HL-60 (cell line): ENCODE results near the gene SIGLEC14.

Experiments used
- DNase-seq, 2 experiments: peaks; one replicate each; pipeline ENCODE4 v3.0.0-alpha.2; 2010 to 2020; ENCODE audit warnings: low read depth in 1 of 2, low spot score in 1 of 2
- H3K27ac ChIP-seq: fragments of 250-450 bp; sonication (Bioruptor Pico); replicated peaks from 2 replicates; pipeline ENCODE4 v1.5.1; 2020; ENCODE audit warnings: mild to moderate bottlenecking, moderate library complexity
- H3K27me3 ChIP-seq: fragments of 250-450 bp; sonication (Bioruptor Pico); 2 replicates; pipeline ENCODE4 v1.5.1; 2021; ENCODE audit warnings: mild to moderate bottlenecking, moderate library complexity; ENCODE audit not compliant: insufficient read depth, poor library complexity, severe bottlenecking
- H3K4me3 ChIP-seq: replicated peaks from 2 replicates; pipeline ENCODE4 v1.5.1; 2011; ENCODE audit warnings: mild to moderate bottlenecking, control low read depth, low read length; ENCODE audit not compliant: insufficient read depth
- CTCF ChIP-seq: IDR thresholded peaks from one replicate; pipeline ENCODE4 v1.5.1; 2011; ENCODE audit warnings: low read length, control low read depth, inconsistent platforms; ENCODE audit not compliant: insufficient read depth
- GABPA ChIP-seq: IDR thresholded peaks from 2 replicates; pipeline ENCODE4 v1.6.1; 2012; ENCODE audit warnings: low read depth
- POLR2AphosphoS5 ChIP-seq: IDR thresholded peaks from 2 replicates; pipeline ENCODE4 v1.6.1; 2012; ENCODE audit warnings: low read depth
- SPI1 ChIP-seq: IDR thresholded peaks from 2 replicates; pipeline ENCODE4 v1.6.1; 2012; ENCODE audit warnings: low read depth, mild to moderate bottlenecking, borderline replicate concordance
- TF ChIP-seq, protein P1 (sequence below): IDR thresholded peaks from 2 replicates; pipeline ENCODE4 v1.6.1; 2012; ENCODE audit warnings: low read depth; ENCODE audit not compliant: insufficient replicate concordance

Gene SIGLEC14

GRCh38 chr19:51668216-51668615, 21.6 kb upstream of the SIGLEC14 start:
- Histone ChIP-seq H3K27me3 (no peaks in the 10 kb centered on the region), H3K27ac (no peak overlapping the region), H3K4me3 (no peak overlapping the region)
- DNase-seq: no peak
- TF ChIP-seq GABPA (no peak), SPI1 (0 out of 2 replicates have a peak, but pooled peaks have one; percentile 26)

GRCh38 chr19:51664997-51665396, 18.4 kb upstream of the SIGLEC14 start:
- no peak for DNase-seq
- Histone ChIP-seq H3K27ac (no peak overlapping the region), H3K4me3 (no peak overlapping the region), H3K27me3 (no peaks in the 10 kb centered on the region)
- TF ChIP-seq POLR2AphosphoS5: no peak

DNA sequence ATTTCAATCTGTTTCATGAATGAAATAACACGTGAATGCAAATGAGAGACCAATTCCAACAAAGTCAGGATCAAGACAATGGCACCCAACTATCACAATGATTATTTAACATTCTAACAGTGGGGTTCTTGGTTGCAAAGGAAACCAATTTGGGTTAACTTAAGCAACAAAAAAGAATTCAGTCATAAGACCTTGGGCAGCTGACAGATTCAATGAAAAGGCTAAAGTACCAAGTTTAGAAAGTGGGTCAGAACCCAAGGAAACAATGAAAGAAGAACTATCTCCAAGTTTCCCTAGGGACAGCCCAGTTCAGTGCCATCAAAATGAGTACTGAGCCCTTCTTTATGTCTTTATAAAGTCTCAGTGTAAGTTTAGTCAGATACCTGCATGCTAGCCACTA, 17.5 kb upstream of the SIGLEC14 start:
- Histone ChIP-seq H3K27ac (no peak overlapping the region), H3K27me3 (no peaks in the 10 kb centered on the region), H3K4me3 (no peak overlapping the region)
- TF ChIP-seq CTCF (no peak), SPI1 (no peak), POLR2AphosphoS5 (no peak), GABPA (no peak)
- TF ChIP-seq, protein P1, sequence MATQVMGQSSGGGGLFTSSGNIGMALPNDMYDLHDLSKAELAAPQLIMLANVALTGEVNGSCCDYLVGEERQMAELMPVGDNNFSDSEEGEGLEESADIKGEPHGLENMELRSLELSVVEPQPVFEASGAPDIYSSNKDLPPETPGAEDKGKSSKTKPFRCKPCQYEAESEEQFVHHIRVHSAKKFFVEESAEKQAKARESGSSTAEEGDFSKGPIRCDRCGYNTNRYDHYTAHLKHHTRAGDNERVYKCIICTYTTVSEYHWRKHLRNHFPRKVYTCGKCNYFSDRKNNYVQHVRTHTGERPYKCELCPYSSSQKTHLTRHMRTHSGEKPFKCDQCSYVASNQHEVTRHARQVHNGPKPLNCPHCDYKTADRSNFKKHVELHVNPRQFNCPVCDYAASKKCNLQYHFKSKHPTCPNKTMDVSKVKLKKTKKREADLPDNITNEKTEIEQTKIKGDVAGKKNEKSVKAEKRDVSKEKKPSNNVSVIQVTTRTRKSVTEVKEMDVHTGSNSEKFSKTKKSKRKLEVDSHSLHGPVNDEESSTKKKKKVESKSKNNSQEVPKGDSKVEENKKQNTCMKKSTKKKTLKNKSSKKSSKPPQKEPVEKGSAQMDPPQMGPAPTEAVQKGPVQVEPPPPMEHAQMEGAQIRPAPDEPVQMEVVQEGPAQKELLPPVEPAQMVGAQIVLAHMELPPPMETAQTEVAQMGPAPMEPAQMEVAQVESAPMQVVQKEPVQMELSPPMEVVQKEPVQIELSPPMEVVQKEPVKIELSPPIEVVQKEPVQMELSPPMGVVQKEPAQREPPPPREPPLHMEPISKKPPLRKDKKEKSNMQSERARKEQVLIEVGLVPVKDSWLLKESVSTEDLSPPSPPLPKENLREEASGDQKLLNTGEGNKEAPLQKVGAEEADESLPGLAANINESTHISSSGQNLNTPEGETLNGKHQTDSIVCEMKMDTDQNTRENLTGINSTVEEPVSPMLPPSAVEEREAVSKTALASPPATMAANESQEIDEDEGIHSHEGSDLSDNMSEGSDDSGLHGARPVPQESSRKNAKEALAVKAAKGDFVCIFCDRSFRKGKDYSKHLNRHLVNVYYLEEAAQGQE: no peak
- DNase-seq: no peak

DNA sequence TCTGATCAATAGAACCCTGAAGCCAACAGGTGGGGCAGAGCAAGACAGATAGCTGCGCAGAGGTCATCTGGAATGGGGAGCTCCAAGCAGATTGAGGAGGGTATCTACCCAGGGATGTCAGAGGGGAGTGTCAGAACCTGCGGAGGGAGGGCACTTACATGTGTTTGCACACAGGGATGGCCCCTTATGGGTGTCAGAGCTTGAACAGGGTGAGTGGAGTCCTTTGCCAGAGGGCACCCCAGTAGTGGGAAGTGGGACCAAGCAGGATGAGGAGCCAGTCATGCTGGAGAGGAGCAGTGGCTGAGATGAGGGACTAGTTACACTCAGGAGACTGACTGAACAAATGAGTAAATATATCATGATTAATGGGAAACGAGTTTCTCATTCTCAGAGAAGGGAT, 17.0 kb upstream of the SIGLEC14 start:
- H3K27me3 ChIP-seq: no peaks in the 10 kb centered on the region
- TF ChIP-seq CTCF (no peak), GABPA (no peak), SPI1 (no peak), POLR2AphosphoS5 (no peak)
- TF ChIP-seq, protein P1: no peak

DNA sequence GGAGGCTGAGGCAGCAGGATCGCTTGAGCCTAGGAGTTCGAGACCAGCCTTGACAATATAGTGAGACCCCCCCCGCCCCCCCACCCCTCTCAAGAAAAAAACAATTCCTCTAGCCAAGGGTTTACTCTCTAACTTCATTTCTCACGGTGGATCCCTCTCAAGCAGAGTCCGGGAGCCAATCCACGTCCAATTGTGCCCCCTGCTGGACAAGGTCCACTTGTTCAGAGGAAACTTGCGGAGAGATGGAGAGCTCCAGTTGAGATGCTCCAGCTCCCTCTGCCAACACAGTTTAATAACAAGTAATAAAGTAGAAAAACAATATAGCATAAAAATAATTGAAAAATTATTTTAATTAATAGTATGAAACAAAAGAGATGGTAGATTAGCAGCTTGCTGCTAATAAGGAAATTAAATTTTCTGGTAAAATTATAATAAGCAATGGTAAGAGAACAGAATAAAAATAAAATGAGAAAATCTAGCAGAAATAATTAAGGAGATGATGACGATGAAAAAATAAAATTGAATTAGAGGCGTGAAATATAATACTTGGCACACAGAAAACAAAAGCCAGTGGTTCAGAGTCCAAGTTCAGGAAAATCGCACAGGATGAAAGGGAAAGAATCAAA, 14.5 kb upstream of the SIGLEC14 start:
- Histone ChIP-seq H3K27ac (no peak overlapping the region), H3K27me3 (no peaks in the 10 kb centered on the region), H3K4me3 (no peak overlapping the region)
- no peak for TF ChIP-seq SPI1
- TF ChIP-seq CTCF: peak; percentile 47
- peak; percentile 75 to 85 for DNase-seq

More for the DNA sequence above, 17.0 kb upstream of the SIGLEC14 start:
- no peak for DNase-seq
- no peak overlapping the region for H3K27ac ChIP-seq
- H3K4me3 ChIP-seq: no peak overlapping the region
